H9 (cell line): ENCODE data around the gene CCR9. TPM values are rescaled to one million over a fixed set of nuclear protein-coding genes. Genes with fewer than 3 reads are reported as not detected.

Source experiments
- DNase-seq: peaks from one replicate; pipeline ENCODE4 v3.0.0-alpha.2; 2017
- H2AFZ ChIP-seq: one replicate; pipeline ENCODE4 v1.6.1; 2013; ENCODE audit warnings: mild to moderate bottlenecking, low read length, control low read depth, moderate library complexity
- H2AK5ac ChIP-seq: 2 replicates; pipeline ENCODE4 v1.6.1; 2013; ENCODE audit warnings: low read length, control low read depth, mixed read lengths; ENCODE audit not compliant: insufficient read length
- H2BK120ac ChIP-seq: one replicate; pipeline ENCODE4 v1.6.1; 2013; ENCODE audit warnings: low read depth, mild to moderate bottlenecking, low read length, control low read depth, inconsistent platforms; ENCODE audit not compliant: poor library complexity, severe bottlenecking
- H2BK12ac ChIP-seq: 2 replicates; pipeline ENCODE4 v1.6.1; 2013; ENCODE audit warnings: low read length, control low read depth, mixed read lengths, low read depth; ENCODE audit not compliant: insufficient read length
- H2BK15ac ChIP-seq: 2 replicates; pipeline ENCODE4 v1.6.1; 2013; ENCODE audit warnings: low read depth, low read length, control low read depth
- H2BK20ac ChIP-seq: one replicate; pipeline ENCODE4 v1.6.1; 2013; ENCODE audit warnings: low read depth, mild to moderate bottlenecking, low read length, control low read depth, inconsistent platforms; ENCODE audit not compliant: poor library complexity, severe bottlenecking
- H2BK5ac ChIP-seq: 2 replicates; pipeline ENCODE4 v1.6.1; 2013; ENCODE audit warnings: low read length, control low read depth, mixed read lengths; ENCODE audit not compliant: insufficient read length
- H3K14ac ChIP-seq: 2 replicates; pipeline ENCODE4 v1.6.1; 2013; ENCODE audit warnings: low read length, control low read depth; ENCODE audit not compliant: insufficient read depth
- H3K18ac ChIP-seq: 2 replicates; pipeline ENCODE4 v1.6.1; 2013; ENCODE audit warnings: low read depth, mild to moderate bottlenecking, mixed read lengths, low read length, control low read depth; ENCODE audit not compliant: insufficient read length
- H3K23ac ChIP-seq: 2 replicates; pipeline ENCODE4 v1.6.1; 2013; ENCODE audit warnings: low read length, control low read depth, mixed read lengths, low read depth; ENCODE audit not compliant: insufficient read length
- H3K23me2 ChIP-seq: 2 replicates; pipeline ENCODE4 v1.6.1; 2013; ENCODE audit warnings: low read depth, mild to moderate bottlenecking, mixed read lengths, low read length, control low read depth; ENCODE audit not compliant: insufficient read length, poor library complexity, severe bottlenecking
- H3K27ac ChIP-seq: 2 replicates; pipeline ENCODE4 v1.5.1; 2013; ENCODE audit warnings: low read length, control low read depth, mixed read lengths, low read depth; ENCODE audit not compliant: insufficient read length
- H3K27me3 ChIP-seq: 2 replicates; pipeline ENCODE4 v1.6.1; 2013; ENCODE audit warnings: low read length, control low read depth, inconsistent platforms; ENCODE audit not compliant: insufficient read depth
- H3K4ac ChIP-seq: 2 replicates; pipeline ENCODE4 v1.6.1; 2013; ENCODE audit warnings: low read depth, mild to moderate bottlenecking, control low read depth, inconsistent platforms, low read length, moderate library complexity
- H3K4me1 ChIP-seq: 2 replicates; pipeline ENCODE4 v1.6.1; 2013; ENCODE audit warnings: low read length, control low read depth, inconsistent platforms; ENCODE audit not compliant: insufficient read depth
- H3K4me2 ChIP-seq: 2 replicates; pipeline ENCODE4 v1.6.1; 2013; ENCODE audit warnings: low read length, control low read depth, mixed read lengths; ENCODE audit not compliant: insufficient read length, insufficient read depth
- H3K56ac ChIP-seq: 2 replicates; pipeline ENCODE4 v1.6.1; 2013; ENCODE audit warnings: low read depth, mild to moderate bottlenecking, mixed read lengths, low read length, control low read depth; ENCODE audit not compliant: insufficient read length
- H3K79me1 ChIP-seq: 2 replicates; pipeline ENCODE4 v1.6.1; 2013; ENCODE audit warnings: low read depth, mild to moderate bottlenecking, moderate library complexity, low read length, control low read depth, inconsistent platforms; ENCODE audit not compliant: insufficient read depth, poor library complexity, severe bottlenecking
- H3K79me2 ChIP-seq: 2 replicates; pipeline ENCODE4 v1.6.1; 2013; ENCODE audit warnings: low read length, control low read depth, inconsistent platforms; ENCODE audit not compliant: insufficient read depth
- H3K9ac ChIP-seq: 2 replicates; pipeline ENCODE4 v1.6.1; 2013; ENCODE audit warnings: low read length, control low read depth, mixed read lengths; ENCODE audit not compliant: insufficient read length; ENCODE audit errors: extremely low read depth
- H3K9me3 ChIP-seq: one replicate; pipeline ENCODE4 v1.6.1; 2013; ENCODE audit warnings: low read depth, low read length, inconsistent platforms; ENCODE audit not compliant: control insufficient read depth
- H3T11ph ChIP-seq: one replicate; pipeline ENCODE4 v1.6.1; 2013; ENCODE audit warnings: mild to moderate bottlenecking, low read length, control low read depth, inconsistent platforms
- H4K20me1 ChIP-seq: one replicate; pipeline ENCODE4 v1.6.1; 2013; ENCODE audit not compliant: control insufficient read depth, insufficient read length, insufficient read depth
- H4K5ac ChIP-seq: 2 replicates; pipeline ENCODE4 v1.6.1; 2013; ENCODE audit warnings: low read depth, mild to moderate bottlenecking, mixed read lengths, low read length, control low read depth; ENCODE audit not compliant: insufficient read length
- H4K8ac ChIP-seq: replicated peaks from 2 replicates; pipeline ENCODE4 v1.6.1; 2013; ENCODE audit warnings: low read length, control low read depth, mixed read lengths, low read depth; ENCODE audit not compliant: insufficient read length
- H4K91ac ChIP-seq: 2 replicates; pipeline ENCODE4 v1.6.1; 2013; ENCODE audit warnings: low read depth, mild to moderate bottlenecking, moderate library complexity, mixed read lengths, low read length, control low read depth; ENCODE audit not compliant: insufficient read length
- H3K27ac Mint-ChIP-seq, 3 experiments: 2 replicates in 2 of 3; 3 replicates in 1 of 3; pipeline ENCODE4 v1.8.0; 2020 to 2021; ENCODE audit warnings: mixed read lengths in 3 of 3, mild to moderate bottlenecking in 1 of 3, moderate library complexity in 1 of 3
- H3K27me3 Mint-ChIP-seq: 2 replicates; pipeline ENCODE4 v1.8.0; 2021; ENCODE audit warnings: low read depth, mild to moderate bottlenecking, moderate library complexity, mixed read lengths
- H3K36me3 Mint-ChIP-seq, 3 experiments: 2 replicates in 2 of 3; 3 replicates in 1 of 3; pipeline ENCODE4 v1.8.0; 2020 to 2021; ENCODE audit warnings: low read depth in 3 of 3, mixed read lengths in 3 of 3; ENCODE audit not compliant: insufficient read depth in 1 of 3
- H3K4me1 Mint-ChIP-seq, 2 experiments: 2 replicates each; pipeline ENCODE4 v1.8.0; 2020; ENCODE audit warnings: mixed read lengths in 2 of 2
- H3K4me3 Mint-ChIP-seq, 2 experiments: 2 replicates in 1 of 2; 3 replicates in 1 of 2; pipeline ENCODE4 v1.8.0; 2020 to 2021; ENCODE audit warnings: mild to moderate bottlenecking in 2 of 2, mixed read lengths in 2 of 2, moderate library complexity in 1 of 2
- H3K9me3 Mint-ChIP-seq, 2 experiments: 2 replicates in 1 of 2; 3 replicates in 1 of 2; pipeline ENCODE4 v1.8.0; 2020; ENCODE audit warnings: mild to moderate bottlenecking in 2 of 2, mixed read lengths in 2 of 2, moderate library complexity in 1 of 2
- CTCF ChIP-seq: fragments of 200-600 bp; sonication (generic); conservative IDR thresholded peaks from 3 replicates; pipeline ENCODE4 v1.8.0; 2021; ENCODE audit warnings: antibody characterized with exemption, mild to moderate bottlenecking
- WGBS: extraction: QIAGEN DNeasy Blood & Tissue Kit; methylation state at CpG from one replicate; pipeline ENCODE4 v1.1.7; 2013; ENCODE audit warnings: missing lambda C conversion rate, low lambda C conversion rate, mixed read lengths; ENCODE audit not compliant: insufficient read length; ENCODE audit errors: extremely low coverage; 5-methylcytosine and 5-hydroxymethylcytosine counted together
- total RNA-seq: library from RNA; stranded (reverse); gene quantifications from 2 replicates; pipeline ENCODE4 v1.2.1, GENCODE V29; 2021

CCR9 gene
- total RNA-seq, 1 experiment from 2014 or later: not detected

GRCh38 chr3:45878124-45878523 lies 8.2 kb upstream of the CCR9 start:
- TF ChIP-seq CTCF: no peak
- Mint-ChIP-seq H3K27ac (no peak overlapping the region), H3K9me3 (no peaks in the 10 kb centered on the region), H3K4me3 (no peak overlapping the region), H3K27me3 (peaks cover 3% of the 10 kb centered on the region; the same call in 1 of the 2 replicates), H3K36me3 (no peaks in the 10 kb centered on the region), H3K4me1 (no peaks in the 10 kb centered on the region)
- Histone ChIP-seq H3K79me2 (no peaks in the 10 kb centered on the region), H3K9me3 (no peaks in the 10 kb centered on the region), H2BK5ac (no peak overlapping the region), H2BK20ac (no peak overlapping the region), H3K14ac (no peak overlapping the region), H3K56ac (no peak overlapping the region), H3K18ac (no peak overlapping the region), H3K27me3 (no peaks in the 10 kb centered on the region), H4K5ac (no peak overlapping the region), H3K23me2 (no peaks in the 10 kb centered on the region), H2BK12ac (no peak overlapping the region), H3K23ac (no peak overlapping the region), H2AK5ac (no peak overlapping the region), H3K4ac (no peak overlapping the region), H3K9ac (no peak overlapping the region), H2AFZ (no peak overlapping the region), H4K20me1 (no peaks in the 10 kb centered on the region), H2BK120ac (no peak overlapping the region), H4K8ac (no peak overlapping the region), H3K4me2 (no peak overlapping the region), H3K79me1 (no peaks in the 10 kb centered on the region), H2BK15ac (no peak overlapping the region), H3T11ph (no peak overlapping the region), H4K91ac (no peak overlapping the region), H3K4me1 (no peaks in the 10 kb centered on the region), H3K27ac (no peak overlapping the region)
- no peak for DNase-seq
- no CpG with 5 or more reads among the region's 2 CpGs for WGBS
